ENCODE results near the gene RIC8A.

The RIC8A gene

GRCh38 chr11:203056-203944 is 4.2 kb upstream of the RIC8A start:
- H3K4me3 ChIP-seq (ENCODE audit: low read depth, low read length) = no peak overlapping the region
- no peak for TF ChIP-seq CTCF (IDR thresholded peaks at IDR 0.05; ENCODE audit: low read depth, low read length)

- no peak overlapping the region for H3K4me3 ChIP-seq (ENCODE audit: low read depth, low read length)
- TF ChIP-seq CTCF (IDR thresholded peaks at IDR 0.05; ENCODE audit: low read depth, low read length) = no peak
Observed at GRCh38 chr11:203945-204586, 3.4 kb upstream of the RIC8A start.

- H3K4me3 ChIP-seq (ENCODE audit: low read depth, low read length) = no peak overlapping the region
- TF ChIP-seq CTCF (IDR thresholded peaks at IDR 0.05; ENCODE audit: low read depth, low read length) = no peak
Observed at GRCh38 chr11:204587-205109, 2.9 kb upstream of the RIC8A start.

GRCh38 chr11:205221-206001 is 2.1 kb upstream of the RIC8A start:
- TF ChIP-seq CTCF (IDR thresholded peaks at IDR 0.05; ENCODE audit: low read depth, low read length) = no peak
- H3K4me3 ChIP-seq (ENCODE audit: low read depth, low read length) = peak overlapping the region; percentile 96

- peak overlapping the region; percentile 96 for H3K4me3 ChIP-seq (ENCODE audit: low read depth, low read length)
- TF ChIP-seq CTCF (IDR thresholded peaks at IDR 0.05; ENCODE audit: low read depth, low read length) = no peak
Observed at GRCh38 chr11:206002-206384, 1.5 kb upstream of the RIC8A start.

- TF ChIP-seq CTCF (IDR thresholded peaks at IDR 0.05; ENCODE audit: low read depth, low read length) = no peak
- peak overlapping the region; percentile 96 for H3K4me3 ChIP-seq (ENCODE audit: low read depth, low read length)
Observed at GRCh38 chr11:206526-207207, 841 bp upstream of the RIC8A start.

Data from WI38 (cell line).